Right lobe of liver (tissue), 6 donors: Measurements from ENCODE around the gene RADIL. TPM values are rescaled to one million over a fixed set of nuclear protein-coding genes. Genes with fewer than 3 reads are reported as not detected.

Source experiments
- ATAC-seq, 4 donors: fragments of 200-7000 bp; cut with Tn5 transposase; one replicate each; pipeline ENCODE4 v1.9.1; 2020; ENCODE audit warnings: mild to moderate bottlenecking in 4 of 4, moderate library complexity in 4 of 4
- DNase-seq, 3 donors: peaks; one replicate each; pipeline ENCODE4 v3.0.0-alpha.2; 2020
- H3K27ac ChIP-seq, 3 donors: fragments of 200-600 bp; one replicate each; pipeline ENCODE4 v1.8.0; 2022
- H3K27me3 ChIP-seq, 2 donors: fragments of 200-600 bp; one replicate each; pipeline ENCODE4 v1.8.0; 2022
- H3K36me3 ChIP-seq, 4 donors: fragments of 200-600 bp; sonication (generic) in 1 of 4; one replicate each; pipeline versions ENCODE4 v1.5.1 to v1.8.0; 2017 to 2022; ENCODE audit warnings: control low read depth in 1 of 4
- H3K4me1 ChIP-seq, 4 donors: fragments of 200-600 bp; sonication (generic) in 1 of 4; one replicate each; pipeline versions ENCODE4 v1.5.1 to v1.8.0; 2017 to 2022; ENCODE audit warnings: control low read depth in 1 of 4
- H3K4me3 ChIP-seq, 3 donors: fragments of 200-600 bp; one replicate each; pipeline ENCODE4 v1.8.0; 2022
- H3K9me3 ChIP-seq, 4 donors: fragments of 200-600 bp; sonication (generic) in 1 of 4; one replicate each; pipeline versions ENCODE4 v1.5.1 to v1.8.0; 2017 to 2022; ENCODE audit warnings: control low read depth in 1 of 4
- CTCF ChIP-seq, 4 donors: fragments of 200-600 bp in 3 of 4; fragments of 450-650 bp in 1 of 4; IDR thresholded peaks; one replicate each; pipeline versions ENCODE4 v1.5.1 to v1.8.0; 2016 to 2022; ENCODE audit warnings: antibody characterized with exemption in 4 of 4, mild to moderate bottlenecking in 2 of 4
- POLR2A ChIP-seq: fragments of 450-650 bp; IDR thresholded peaks from one replicate; pipeline ENCODE4 v1.6.1; 2017; ENCODE audit warnings: antibody characterized with exemption, mild to moderate bottlenecking
- WGBS: methylation state at CpG from one replicate; pipeline ENCODE4 v1.1.6; 2018; ENCODE audit warnings: low coverage, low lambda C conversion rate; ENCODE audit not compliant: insufficient coverage; ENCODE audit errors: missing lambda C conversion rate; 5-methylcytosine and 5-hydroxymethylcytosine counted together
- intact Hi-C, 2 donors: fragments of 100-400 bp; cut with DNase I; formaldehyde crosslinking; loops; one replicate each; pipeline versions ENCODE4 v1.11.2 to v1.14.1; 2022
- total RNA-seq, 6 experiments: library from RNA; depleted of rRNA in 2 of 6; stranded (reverse); fragments of >200 nt in 2 of 6; fragmentation: NEBNext Ultra II Directional in 3 of 6; extraction: Animal tissue kit (Norgen Biotek cat#: 25700) in 3 of 6; gene quantifications; one replicate each; pipeline versions ENCODE4 v1.1.0 to v1.2.4, GENCODE V29; 2016 to 2023
- donor health status: DM: no; HTN: yes; CAD: no.
- donor health status: DM: no; HTN: no; CAD: no.
- donor health status: DM: no; HTN: no; CAD: no.
- donor health status: DM: no; HTN: yes; CAD: no.
- donor health status: DM: no; HTN: yes; CAD: no.

The RADIL gene
- total RNA-seq, 6 experiments from 2014 or later, result 0.20 to 1.6 (median 0.34) TPM; not detected in 2

- WGBS, result 79% methylated on average over 7 of the region's 9 CpGs
- ATAC-seq (no peak), DNase-seq (no peak)
- Histone ChIP-seq H3K27ac (no peak overlapping the region), H3K36me3 (peaks cover 2 to 47% (median 14%) of the 10 kb centered on the region in 4 donors), H3K4me1 (no peaks in the 10 kb centered on the region), H3K27me3 (no peaks in the 10 kb centered on the region), H3K9me3 (no peaks in the 10 kb centered on the region), H3K4me3 (no peak overlapping the region)
- intact Hi-C loops, result no loop called here
- TF ChIP-seq POLR2A, result no peak
- no peak for TF ChIP-seq CTCF (IDR thresholded peaks at IDR 0.05)
Measured at GRCh38 chr7:4790078-4790465, 93.4 kb downstream of the RADIL start.

GRCh38 chr7:4789194-4790077 lies 94.1 kb downstream of the RADIL start:
- TF ChIP-seq POLR2A, result no peak
- TF ChIP-seq CTCF (IDR thresholded peaks at IDR 0.05), result no peak
- WGBS, result 90% methylated on average over 6 of the region's 26 CpGs
- Histone ChIP-seq H3K9me3 (no peaks in the 10 kb centered on the region), H3K27me3 (no peaks in the 10 kb centered on the region), H3K36me3 (peaks cover 2 to 53% (median 14%) of the 10 kb centered on the region in 4 donors), H3K4me3 (no peak overlapping the region), H3K27ac (no peak overlapping the region), H3K4me1 (no peaks in the 10 kb centered on the region)
- intact Hi-C loops, result no loop called here
- ATAC-seq, result no peak
- DNase-seq, result no peak

DNA sequence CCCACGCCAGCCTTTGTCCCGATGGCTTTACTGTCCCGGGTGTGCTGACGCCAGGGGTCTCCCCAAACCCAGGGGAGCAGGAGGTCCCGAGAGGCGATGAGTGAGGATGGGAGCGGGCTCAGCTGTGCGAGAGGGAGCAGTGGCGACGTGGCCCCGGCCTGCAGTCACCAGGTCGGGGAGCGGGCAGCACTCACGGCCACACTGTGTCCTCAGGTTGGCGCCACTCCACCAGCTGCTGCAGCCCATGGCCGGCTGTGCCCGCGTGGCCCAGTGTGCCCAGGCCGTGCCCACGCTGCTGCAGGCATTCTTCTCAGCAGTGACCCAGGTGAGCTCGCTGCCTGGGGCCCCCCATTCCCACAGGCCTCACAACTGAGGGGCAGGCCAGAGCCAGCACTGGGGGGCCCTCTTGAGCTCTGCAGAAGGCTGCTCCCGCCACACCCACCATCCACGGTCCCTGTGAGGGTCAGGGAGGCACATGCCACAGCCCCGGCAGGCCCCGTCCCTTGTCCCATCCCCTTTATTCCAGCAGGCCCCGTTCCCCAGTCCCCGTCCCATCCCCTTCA lies 94.8 kb downstream of the RADIL start:
- no peak overlapping the region for H3K4me3 ChIP-seq
- H3K27me3 ChIP-seq, result no peaks in the 10 kb centered on the region
- intact Hi-C loops, result no loop called here
- DNase-seq, result no peak
- peaks cover 2 to 58% (median 14%) of the 10 kb centered on the region in 4 donors for H3K36me3 ChIP-seq
- no peak for TF ChIP-seq POLR2A
- no peak for TF ChIP-seq CTCF (IDR thresholded peaks at IDR 0.05)
- H3K27ac ChIP-seq, result no peak overlapping the region
- WGBS, result 60% methylated on average over 1 of the region's 27 CpGs
- no peaks in the 10 kb centered on the region for H3K9me3 ChIP-seq
- no peak for ATAC-seq
- H3K4me1 ChIP-seq, result no peaks in the 10 kb centered on the region

- peaks cover 2 to 65% (median 14%) of the 10 kb centered on the region in 4 donors for H3K36me3 ChIP-seq
- WGBS, result no CpG with 5 or more reads among the region's 23 CpGs
Measured at GRCh38 chr7:4787947-4788626, 95.4 kb downstream of the RADIL start.

More at GRCh38 chr7:4787947-4788626, 95.4 kb downstream of the RADIL start:
- TF ChIP-seq CTCF (IDR thresholded peaks at IDR 0.05) (no peak), POLR2A (no peak)
- H3K27me3 ChIP-seq, result no peaks in the 10 kb centered on the region
- H3K4me3 ChIP-seq, result no peak overlapping the region
- H3K4me1 ChIP-seq, result no peaks in the 10 kb centered on the region
- H3K9me3 ChIP-seq, result no peaks in the 10 kb centered on the region
- no peak overlapping the region for H3K27ac ChIP-seq
- ATAC-seq, result no peak
- intact Hi-C loops, result no loop called here
- DNase-seq, result no peak
